ENCODE data around the gene REEP1.
"Not testable (repeated sequence)": the region's sequence is repeated elsewhere in the genome, so short reads cannot be mapped to it uniquely, and the experiment has no call there.

Gene REEP1

DNA sequence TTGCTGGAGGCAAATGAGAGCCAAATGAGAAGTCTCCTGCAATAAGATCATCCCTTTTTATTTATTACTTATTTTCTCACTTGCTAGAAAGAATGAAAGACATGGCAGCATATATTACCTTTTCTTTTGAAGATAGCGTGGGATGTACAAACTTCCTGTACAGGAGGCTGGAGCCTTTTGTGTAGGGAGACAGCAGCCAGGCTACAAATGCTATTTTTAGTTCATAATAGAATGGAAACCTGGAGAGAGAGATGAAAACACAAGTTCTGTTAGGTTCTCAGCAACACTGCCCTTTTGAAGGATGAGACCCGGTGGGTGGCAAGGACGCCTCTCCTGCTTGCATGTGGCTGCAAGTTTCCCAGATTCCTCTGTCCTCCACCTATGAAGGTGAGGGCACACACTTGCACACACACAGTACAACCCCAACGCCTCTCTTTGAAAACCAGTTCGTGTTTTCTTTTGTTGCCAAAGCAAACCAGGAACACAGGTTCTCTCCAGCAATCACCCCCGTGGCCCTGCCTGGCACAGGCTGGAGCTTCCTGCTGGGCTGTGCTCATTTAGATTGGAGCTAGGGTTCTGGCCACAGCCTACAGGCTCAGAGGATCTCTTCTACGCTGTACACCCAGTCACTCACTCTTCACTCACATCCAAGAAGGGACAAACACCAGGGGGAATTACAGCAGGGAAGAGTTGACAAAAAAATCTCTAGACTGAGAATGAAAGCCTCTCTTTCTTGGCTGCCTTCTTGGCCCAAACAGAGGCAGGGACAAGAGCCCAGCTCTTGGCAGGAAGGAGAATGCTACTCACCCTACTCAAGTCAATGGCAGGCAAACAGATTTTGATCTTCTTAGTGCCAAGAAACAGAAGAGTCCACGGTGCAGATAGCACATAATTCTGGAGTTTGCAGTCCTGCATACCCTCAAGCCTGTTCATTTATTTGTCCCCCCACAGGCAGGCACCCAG lies 82.6 kb downstream of the REEP1 start:
- H3K4me3 ChIP-seq (ENCODE audit: low read depth, low read length): no peak overlapping the region
- no peak for TF ChIP-seq CTCF (IDR thresholded peaks at IDR 0.05; ENCODE audit: low read depth, low read length)

- H3K4me3 ChIP-seq (ENCODE audit: low read depth, low read length): no peak overlapping the region
- TF ChIP-seq CTCF (IDR thresholded peaks at IDR 0.05; ENCODE audit: low read depth, low read length): no peak
These were observed 84.0 kb downstream of the REEP1 start for GRCh38 chr2:86253424-86253823.

DNA sequence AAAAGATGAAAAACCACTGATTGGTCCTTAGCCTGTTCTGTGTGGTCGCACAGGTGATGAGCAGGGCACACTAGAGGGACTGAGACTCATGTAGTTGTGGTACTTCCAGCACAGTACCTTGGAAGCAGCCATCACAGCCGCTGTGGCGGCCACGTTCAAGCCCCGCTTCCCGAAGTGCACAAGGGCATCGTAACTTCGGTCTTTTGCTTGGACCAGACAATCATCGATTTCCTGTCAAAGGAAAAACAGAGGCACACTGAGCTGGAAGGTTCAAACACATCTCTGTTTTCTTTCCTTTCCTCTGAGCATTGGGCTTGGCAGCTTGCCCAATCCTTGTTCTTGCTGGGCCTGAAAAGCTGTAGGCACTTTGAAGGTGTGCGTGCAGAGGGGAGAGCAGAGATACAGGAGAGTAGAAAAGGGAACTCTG lies 85.6 kb downstream of the REEP1 start:
- TF ChIP-seq CTCF (IDR thresholded peaks at IDR 0.05; ENCODE audit: low read depth, low read length): no peak
- H3K4me3 ChIP-seq (ENCODE audit: low read depth, low read length): no peak overlapping the region

- no peak overlapping the region for H3K4me3 ChIP-seq (ENCODE audit: low read depth, low read length)
- no peak for TF ChIP-seq CTCF (IDR thresholded peaks at IDR 0.05; ENCODE audit: low read depth, low read length)
These were observed 87.6 kb downstream of the REEP1 start for GRCh38 chr2:86249579-86250391.

GRCh38 chr2:86249176-86249575 lies 88.2 kb downstream of the REEP1 start:
- no peak overlapping the region for H3K4me3 ChIP-seq (ENCODE audit: low read depth, low read length)
- no peak for TF ChIP-seq CTCF (IDR thresholded peaks at IDR 0.05; ENCODE audit: low read depth, low read length)

DNA sequence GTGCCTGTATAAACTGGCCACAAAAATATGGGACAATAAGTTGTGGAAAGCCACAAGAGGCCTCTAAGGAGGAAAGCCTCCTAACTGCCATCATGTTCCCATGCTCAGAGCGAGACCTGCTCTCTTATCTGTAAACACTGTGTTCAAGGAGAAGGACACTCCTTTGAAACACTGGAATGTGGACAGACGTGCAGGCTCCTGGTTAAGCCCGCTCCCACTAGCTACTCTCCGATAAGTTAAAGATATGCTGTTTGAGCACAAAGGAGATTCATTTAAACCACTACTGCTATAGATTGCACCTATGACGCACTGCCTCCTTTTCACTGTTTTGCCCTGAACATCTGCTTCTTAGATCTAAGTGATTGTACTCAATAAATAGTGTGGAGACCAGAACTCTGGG lies 92.2 kb downstream of the REEP1 start:
- not testable (repeated sequence) for H3K4me3 ChIP-seq (ENCODE audit: low read depth, low read length)

DNA sequence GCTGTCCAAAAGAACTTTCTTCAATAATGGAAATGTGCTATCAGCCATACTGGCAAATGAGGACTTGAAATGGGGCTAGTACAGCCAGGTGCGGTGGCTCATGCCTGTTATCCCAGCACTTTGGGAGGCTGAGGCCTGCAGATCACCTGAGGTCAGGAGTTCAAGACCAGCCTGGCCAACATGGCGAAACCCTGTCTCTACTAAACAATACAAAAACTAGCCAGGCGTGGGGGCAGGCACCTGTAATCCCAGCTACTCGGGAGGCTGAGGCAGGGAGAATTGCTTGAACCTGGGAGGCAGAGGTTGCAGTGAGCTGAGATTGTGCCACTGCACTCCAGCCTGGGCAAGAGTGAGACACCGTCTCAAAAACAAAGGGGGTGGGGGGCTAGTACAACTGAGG lies 92.6 kb downstream of the REEP1 start:
- H3K4me3 ChIP-seq (ENCODE audit: low read depth, low read length): not testable (repeated sequence)

Measured in WI38 (cell line).